BLaER1 treated with 17β-estradiol and CSF1 and Interleukin-3, amounts not matched to agents 10 nM and 100 nM (cell line): ENCODE results near the gene ADAMTS1.
A peak's percentile ranks its signal among the peaks of the same experiment; 100 is the strongest.

ENCODE experiments used
- H3K27ac ChIP-seq, 11 experiments: shearing (Covaris generic); formaldehyde crosslinking; 2 replicates each; pipeline ENCODE4 v1.8.1; 2022
- H3K27me3 ChIP-seq, 11 experiments: shearing (Covaris generic); formaldehyde crosslinking; 2 replicates each; pipeline ENCODE4 v1.8.1; 2022
- H3K36me3 ChIP-seq, 11 experiments: shearing (Covaris generic); formaldehyde crosslinking; 2 replicates each; pipeline ENCODE4 v1.8.1; 2022
- H3K4me1 ChIP-seq, 10 experiments: shearing (Covaris generic); formaldehyde crosslinking; 2 replicates each; pipeline ENCODE4 v1.8.1; 2022
- H3K4me2 ChIP-seq, 11 experiments: shearing (Covaris generic); formaldehyde crosslinking; 2 replicates each; pipeline ENCODE4 v1.8.1; 2022
- H3K4me3 ChIP-seq, 10 experiments: shearing (Covaris generic); formaldehyde crosslinking; 2 replicates each; pipeline ENCODE4 v1.8.1; 2022
- H3K9ac ChIP-seq, 11 experiments: shearing (Covaris generic); formaldehyde crosslinking; 2 replicates each; pipeline ENCODE4 v1.8.1; 2022
- H3K9me3 ChIP-seq, 11 experiments: shearing (Covaris generic); formaldehyde crosslinking; replicated peaks in 1 of 11; 2 replicates each; pipeline ENCODE4 v1.8.1; 2022
- H4K20me1 ChIP-seq, 11 experiments: shearing (Covaris generic); formaldehyde crosslinking; 2 replicates each; pipeline ENCODE4 v1.8.1; 2022
- Cebpa-rat ChIP-seq, 11 experiments: shearing (Covaris generic); IDR thresholded peaks; 2 replicates each; pipeline ENCODE4 v1.8.1; 2022

The ADAMTS1 gene

GRCh38 chr21:26847002-26847401, 1.8 kb upstream of the ADAMTS1 start:
- Histone ChIP-seq H3K4me1 (peaks cover 5 to 18% (median 11%) of the 10 kb centered on the region in 10 experiments; a peak in 18 of 20 replicates), H3K27me3 (peaks cover 0 to 4% (median 0%) of the 10 kb centered on the region in 11 experiments; a peak in 2 of 22 replicates), H3K27ac (0 out of 22 replicates have a peak overlapping the region, but pooled peaks of 1 of the 11 experiments have one; percentile 75), H3K9me3 (peaks cover 20 to 44% (median 29%) of the 10 kb centered on the region in 11 experiments), H3K9ac (peak overlapping the region in 3 of 11 experiments; percentile 68 to 78 (median 73); a peak in 5 of 22 replicates), H3K36me3 (peaks cover 0 to 4% (median 2%) of the 10 kb centered on the region in 11 experiments; a peak in 3 of 22 replicates), H3K4me2 (peak overlapping the region; percentile 64 to 91 (median 88); a peak in 16 of 22 replicates), H3K4me3 (peak overlapping the region in 7 of 10 experiments; percentile 56 to 75 (median 68); a peak in 15 of 20 replicates), H4K20me1 (no peaks in the 10 kb centered on the region)
- no peak for TF ChIP-seq Cebpa-rat (IDR thresholded peaks at IDR 0.05)

DNA sequence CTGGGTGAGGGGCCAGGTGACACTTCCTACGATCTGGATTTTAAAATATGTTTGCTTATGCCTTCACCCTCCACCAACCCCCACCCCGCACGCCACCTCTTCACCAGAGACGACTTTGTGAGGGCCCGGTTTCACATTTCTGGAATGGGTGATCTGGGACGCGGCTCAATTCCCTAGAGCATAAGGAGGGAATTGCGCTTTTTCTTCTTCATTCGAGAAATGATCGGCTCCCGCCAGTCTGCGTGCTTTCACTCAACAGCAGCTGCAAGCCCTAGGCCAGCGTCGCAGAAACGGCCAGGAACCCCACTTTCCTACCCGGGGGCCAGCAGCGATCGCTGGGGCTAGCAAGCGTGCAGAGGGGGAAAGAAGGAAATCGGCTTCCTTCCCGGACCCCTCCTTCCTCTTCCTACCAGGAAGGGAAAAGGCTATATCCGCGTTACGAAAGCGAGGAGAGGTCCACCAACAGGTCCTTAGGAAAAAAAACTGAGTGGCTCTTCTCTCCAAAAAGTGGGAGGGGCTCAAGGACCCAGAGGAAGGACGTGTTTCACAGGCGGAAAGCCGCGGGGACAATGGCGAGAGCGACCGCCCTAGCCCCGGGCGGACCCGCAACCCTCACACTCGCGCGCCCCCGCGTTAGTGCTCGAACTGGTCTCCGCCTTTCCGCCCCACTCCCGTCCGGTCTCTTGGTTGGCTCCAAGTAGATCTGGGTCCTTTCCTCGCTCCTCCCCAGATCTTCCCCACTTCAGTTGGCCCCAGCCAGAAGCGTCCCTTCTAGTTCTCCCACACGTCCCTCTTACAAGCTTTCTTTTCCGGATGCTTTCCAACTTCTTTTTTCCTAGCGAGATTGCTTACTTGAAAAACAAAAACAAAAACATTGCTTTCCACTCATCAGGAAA, 1.1 kb upstream of the ADAMTS1 start:
- peak overlapping the region; percentile 51 to 75 (median 67) for H3K4me3 ChIP-seq
- TF ChIP-seq Cebpa-rat (IDR thresholded peaks at IDR 0.05): no peak
- H3K4me2 ChIP-seq: peak overlapping the region; percentile 64 to 91 (median 88)
- H4K20me1 ChIP-seq: no peaks in the 10 kb centered on the region
- peaks cover 25 to 51% (median 36%) of the 10 kb centered on the region in 11 experiments for H3K9me3 ChIP-seq
- peak overlapping the region in 8 of 11 experiments; percentile 31 to 75 (median 50); a peak in 13 of 22 replicates for H3K27ac ChIP-seq
- peaks cover 0 to 11% (median 5%) of the 10 kb centered on the region in 11 experiments; a peak in 5 of 22 replicates for H3K36me3 ChIP-seq
- peaks cover 5 to 18% (median 11%) of the 10 kb centered on the region in 10 experiments; a peak in 18 of 20 replicates for H3K4me1 ChIP-seq
- H3K9ac ChIP-seq: peak overlapping the region; percentile 32 to 78 (median 68); a peak in 21 of 22 replicates
- peaks cover 0 to 4% (median 0%) of the 10 kb centered on the region in 11 experiments; a peak in 2 of 22 replicates for H3K27me3 ChIP-seq

DNA sequence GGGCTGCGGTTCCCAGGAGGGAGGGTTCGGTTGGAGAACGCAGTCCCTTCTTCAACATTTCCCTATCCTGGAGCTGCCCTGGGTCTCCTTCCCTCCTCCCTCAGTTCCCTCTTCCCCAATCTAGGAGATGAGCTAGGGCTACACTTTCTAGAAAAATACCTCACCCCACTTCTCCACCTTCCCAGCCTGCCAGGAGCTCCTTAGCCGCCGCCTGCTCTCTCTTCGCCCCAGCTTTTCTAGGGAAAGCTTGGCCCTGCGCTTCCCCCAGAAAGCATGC, 488 bp upstream of the ADAMTS1 start:
- Histone ChIP-seq H4K20me1 (no peaks in the 10 kb centered on the region), H3K9ac (peak overlapping the region; percentile 32 to 78 (median 68); a peak in 19 of 22 replicates), H3K9me3 (peaks cover 25 to 56% (median 37%) of the 10 kb centered on the region in 11 experiments), H3K36me3 (peaks cover 0 to 17% (median 7%) of the 10 kb centered on the region in 11 experiments; a peak in 6 of 22 replicates), H3K4me3 (peak overlapping the region; percentile 51 to 75 (median 67)), H3K4me2 (peak overlapping the region; percentile 64 to 91 (median 88)), H3K27me3 (peaks cover 0 to 4% (median 0%) of the 10 kb centered on the region in 11 experiments; a peak in 2 of 22 replicates), H3K27ac (peak overlapping the region in 9 of 11 experiments; percentile 7 to 75 (median 48); a peak in 13 of 22 replicates), H3K4me1 (peaks cover 5 to 24% (median 16%) of the 10 kb centered on the region in 10 experiments; a peak in 19 of 20 replicates)
- TF ChIP-seq Cebpa-rat (IDR thresholded peaks at IDR 0.05): no peak

DNA sequence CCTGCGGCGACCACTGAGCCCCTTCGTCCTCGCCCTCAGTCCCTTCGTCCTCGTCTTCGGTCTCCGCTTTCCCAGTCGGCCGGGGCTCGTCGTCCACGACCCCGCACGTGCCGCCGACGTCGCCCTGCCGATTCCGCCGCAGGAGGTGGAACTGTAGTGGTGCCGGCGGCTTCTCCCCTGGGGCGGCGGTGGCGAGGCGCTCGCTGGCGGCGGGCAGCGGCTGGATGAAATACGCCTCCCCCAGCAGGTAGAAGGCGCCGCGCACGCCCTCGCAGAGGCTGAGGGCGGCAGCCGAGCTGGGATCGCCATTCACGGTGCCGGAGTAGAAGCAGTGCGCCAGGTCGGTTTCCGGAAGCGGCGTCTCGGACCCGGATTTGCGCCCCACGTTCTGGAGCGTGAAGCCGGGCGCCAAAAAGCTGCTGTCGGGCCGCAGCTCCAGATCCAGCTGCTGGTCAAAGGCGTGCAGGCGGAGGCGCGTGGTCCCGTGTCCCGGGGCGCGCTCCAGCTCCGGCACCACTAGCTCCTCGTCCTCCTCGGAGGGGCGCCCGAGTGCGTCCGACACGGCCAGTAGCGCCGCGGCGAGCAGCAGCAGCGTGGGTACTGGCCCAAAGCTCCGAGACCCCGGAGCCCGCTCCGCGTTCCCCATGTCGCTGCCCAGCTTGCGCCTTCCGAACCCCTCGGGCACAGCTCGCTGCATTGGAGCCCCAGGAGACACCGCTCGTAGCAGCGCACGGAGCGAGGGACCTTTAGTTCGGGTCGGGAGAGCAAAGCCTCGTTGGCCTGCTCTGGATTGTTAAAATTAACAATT, 747 bp downstream of the ADAMTS1 start:
- Histone ChIP-seq H4K20me1 (no peaks in the 10 kb centered on the region), H3K4me3 (peak overlapping the region; percentile 51 to 75 (median 67)), H3K4me1 (peaks cover 5 to 36% (median 25%) of the 10 kb centered on the region in 10 experiments; a peak in 19 of 20 replicates), H3K36me3 (peaks cover 0 to 18% (median 7%) of the 10 kb centered on the region in 11 experiments; a peak in 8 of 22 replicates), H3K27me3 (peaks cover 0 to 4% (median 0%) of the 10 kb centered on the region in 11 experiments; a peak in 2 of 22 replicates), H3K9me3 (peaks cover 25 to 56% (median 37%) of the 10 kb centered on the region in 11 experiments), H3K4me2 (peak overlapping the region; percentile 64 to 91 (median 88)), H3K27ac (peak overlapping the region in 9 of 11 experiments; percentile 25 to 75 (median 68); a peak in 18 of 22 replicates), H3K9ac (peak overlapping the region; percentile 13 to 80 (median 76); a peak in 20 of 22 replicates)
- no peak for TF ChIP-seq Cebpa-rat (IDR thresholded peaks at IDR 0.05)

DNA sequence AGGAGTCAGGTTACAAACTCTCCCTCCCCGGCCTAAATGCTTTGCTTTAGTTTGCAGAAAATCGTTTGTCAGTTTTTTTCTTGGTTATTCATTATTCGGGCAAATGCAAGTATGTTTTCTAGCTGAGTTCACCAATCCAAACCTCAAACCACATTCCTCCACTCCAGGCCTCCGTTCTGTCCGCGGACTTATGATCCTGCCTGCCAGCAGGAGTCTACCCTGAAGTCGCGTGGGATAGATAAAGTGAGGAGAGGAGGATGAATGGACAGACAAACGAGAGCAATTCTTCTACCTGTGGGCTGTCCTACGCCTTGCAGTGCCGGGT, 1.3 kb downstream of the ADAMTS1 start:
- H3K27me3 ChIP-seq: peaks cover 0 to 4% (median 0%) of the 10 kb centered on the region in 11 experiments; a peak in 2 of 22 replicates
- peak overlapping the region; percentile 51 to 75 (median 67) for H3K4me3 ChIP-seq
- peak overlapping the region; percentile 64 to 91 (median 88) for H3K4me2 ChIP-seq
- peak overlapping the region in 9 of 11 experiments; percentile 25 to 75 (median 68); a peak in 15 of 22 replicates for H3K27ac ChIP-seq
- H3K36me3 ChIP-seq: peaks cover 0 to 23% (median 13%) of the 10 kb centered on the region in 11 experiments; a peak in 10 of 22 replicates
- H3K9ac ChIP-seq: peak overlapping the region in 10 of 11 experiments; percentile 23 to 80 (median 76); a peak in 20 of 22 replicates
- H4K20me1 ChIP-seq: no peaks in the 10 kb centered on the region
- H3K9me3 ChIP-seq: peaks cover 25 to 56% (median 37%) of the 10 kb centered on the region in 11 experiments
- no peak for TF ChIP-seq Cebpa-rat (IDR thresholded peaks at IDR 0.05)
- peaks cover 5 to 38% (median 25%) of the 10 kb centered on the region in 10 experiments; a peak in 19 of 20 replicates for H3K4me1 ChIP-seq

GRCh38 chr21:26842974-26843932, 2.0 kb downstream of the ADAMTS1 start:
- H3K9ac ChIP-seq: peak overlapping the region in 9 of 11 experiments; percentile 64 to 80 (median 77); a peak in 17 of 22 replicates
- no peak for TF ChIP-seq Cebpa-rat (IDR thresholded peaks at IDR 0.05)
- peak overlapping the region in 9 of 11 experiments; percentile 13 to 75 (median 68); a peak in 16 of 22 replicates for H3K27ac ChIP-seq
- peaks cover 0 to 28% (median 19%) of the 10 kb centered on the region in 11 experiments; a peak in 12 of 22 replicates for H3K36me3 ChIP-seq
- H3K4me1 ChIP-seq: peaks cover 5 to 38% (median 25%) of the 10 kb centered on the region in 10 experiments; a peak in 19 of 20 replicates
- no peaks in the 10 kb centered on the region for H4K20me1 ChIP-seq
- H3K27me3 ChIP-seq: peaks cover 0 to 4% (median 0%) of the 10 kb centered on the region in 11 experiments; a peak in 2 of 22 replicates
- peak overlapping the region; percentile 64 to 91 (median 88) for H3K4me2 ChIP-seq
- H3K9me3 ChIP-seq: peaks cover 25 to 56% (median 37%) of the 10 kb centered on the region in 11 experiments
- peak overlapping the region; percentile 51 to 75 (median 67) for H3K4me3 ChIP-seq

DNA sequence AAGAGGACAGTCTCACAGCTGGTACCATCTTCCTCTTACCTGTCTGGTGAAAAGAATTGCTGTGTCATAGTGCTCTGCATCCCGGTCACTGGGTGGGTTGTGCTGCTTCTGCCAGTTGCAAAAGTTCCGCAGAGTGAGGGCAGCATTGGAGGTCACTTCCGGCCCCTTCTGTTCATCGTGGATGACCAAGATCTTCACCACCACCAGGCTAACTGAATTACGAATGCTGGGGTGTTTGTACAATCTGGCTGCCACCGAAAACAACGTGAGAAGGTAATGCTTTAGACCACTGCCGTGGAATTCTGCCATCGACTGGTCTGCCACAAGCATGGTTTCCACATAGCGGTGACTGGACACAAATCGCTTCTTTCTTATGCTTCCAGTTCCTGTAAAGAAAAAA, 2.9 kb downstream of the ADAMTS1 start:
- Histone ChIP-seq H3K36me3 (peaks cover 0 to 37% (median 23%) of the 10 kb centered on the region in 11 experiments; a peak in 16 of 22 replicates), H3K4me2 (peak overlapping the region in 10 of 11 experiments; percentile 64 to 91 (median 88); a peak in 15 of 22 replicates), H3K4me3 (peak overlapping the region in 1 of 10 experiments; percentile 12; a peak in 3 of 20 replicates), H3K27ac (peak overlapping the region in 2 of 11 experiments; percentile 68 to 70; a peak in 1 of 22 replicates), H3K9me3 (peaks cover 25 to 56% (median 37%) of the 10 kb centered on the region in 11 experiments), H3K9ac (no peak overlapping the region), H4K20me1 (no peaks in the 10 kb centered on the region), H3K4me1 (peaks cover 5 to 38% (median 25%) of the 10 kb centered on the region in 10 experiments; a peak in 19 of 20 replicates), H3K27me3 (peaks cover 0 to 4% (median 0%) of the 10 kb centered on the region in 11 experiments; a peak in 2 of 22 replicates)
- TF ChIP-seq Cebpa-rat (IDR thresholded peaks at IDR 0.05): no peak
